Gastroesophageal sphincter (tissue), 3 donors: ENCODE results near the gene MYO18A.

ENCODE experiments used
- EP300 ChIP-seq: sonication (generic); formaldehyde crosslinking; IDR thresholded peaks from one replicate; pipeline ENCODE4 v1.6.1; 2017; ENCODE audit warnings: antibody characterized with exemption, mild to moderate bottlenecking
- POLR2A ChIP-seq, 2 donors: fragments of 450-650 bp; IDR thresholded peaks; one replicate each; pipeline ENCODE4 v1.6.1; 2017; ENCODE audit warnings: antibody characterized with exemption in 2 of 2, mild to moderate bottlenecking in 2 of 2, moderate library complexity in 1 of 2
- POLR2AphosphoS5 ChIP-seq: sonication (generic); formaldehyde crosslinking; IDR thresholded peaks from one replicate; pipeline ENCODE4 v1.6.1; 2017; ENCODE audit warnings: antibody characterized with exemption
- TF ChIP-seq, protein P1 (sequence below), 4 experiments: fragments of 200-600 bp in 2 of 4; fragments of 450-650 bp in 2 of 4; sonication (generic) in 1 of 4; IDR thresholded peaks; one replicate each; pipeline ENCODE4 v1.5.1; 2017 to 2019; ENCODE audit warnings: antibody characterized with exemption in 4 of 4, mild to moderate bottlenecking in 2 of 4, moderate library complexity in 2 of 4

DNA sequence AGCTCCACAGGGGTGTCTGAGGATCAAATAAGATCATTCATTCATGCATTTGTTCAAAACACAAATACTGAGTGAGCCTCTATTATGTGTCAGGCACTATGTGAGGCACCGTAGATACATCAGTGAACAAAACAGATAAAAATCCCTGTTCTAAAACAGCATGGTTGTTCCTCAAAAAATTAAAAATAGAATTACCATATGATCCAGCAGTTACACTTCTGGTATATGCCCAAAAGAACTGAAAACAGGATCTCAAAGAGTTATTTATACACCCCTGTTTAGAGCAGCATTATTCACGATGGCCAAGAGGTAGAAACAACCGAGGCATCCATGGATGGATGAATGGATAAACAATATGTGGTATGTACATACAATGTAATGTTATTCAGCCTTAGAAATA lies 121.8 kb downstream of the MYO18A start:
- TF ChIP-seq, protein P1, sequence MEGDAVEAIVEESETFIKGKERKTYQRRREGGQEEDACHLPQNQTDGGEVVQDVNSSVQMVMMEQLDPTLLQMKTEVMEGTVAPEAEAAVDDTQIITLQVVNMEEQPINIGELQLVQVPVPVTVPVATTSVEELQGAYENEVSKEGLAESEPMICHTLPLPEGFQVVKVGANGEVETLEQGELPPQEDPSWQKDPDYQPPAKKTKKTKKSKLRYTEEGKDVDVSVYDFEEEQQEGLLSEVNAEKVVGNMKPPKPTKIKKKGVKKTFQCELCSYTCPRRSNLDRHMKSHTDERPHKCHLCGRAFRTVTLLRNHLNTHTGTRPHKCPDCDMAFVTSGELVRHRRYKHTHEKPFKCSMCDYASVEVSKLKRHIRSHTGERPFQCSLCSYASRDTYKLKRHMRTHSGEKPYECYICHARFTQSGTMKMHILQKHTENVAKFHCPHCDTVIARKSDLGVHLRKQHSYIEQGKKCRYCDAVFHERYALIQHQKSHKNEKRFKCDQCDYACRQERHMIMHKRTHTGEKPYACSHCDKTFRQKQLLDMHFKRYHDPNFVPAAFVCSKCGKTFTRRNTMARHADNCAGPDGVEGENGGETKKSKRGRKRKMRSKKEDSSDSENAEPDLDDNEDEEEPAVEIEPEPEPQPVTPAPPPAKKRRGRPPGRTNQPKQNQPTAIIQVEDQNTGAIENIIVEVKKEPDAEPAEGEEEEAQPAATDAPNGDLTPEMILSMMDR (IDR thresholded peaks at IDR 0.05) = no peak
- TF ChIP-seq POLR2A (IDR thresholded peaks at IDR 0.05) (no peak), POLR2AphosphoS5 (no peak), EP300 (no peak)
